IMR-90 (cell line): ENCODE measurements around the gene PKD2L1. TPM values are rescaled to one million over a fixed set of nuclear protein-coding genes. Genes with fewer than 3 reads are reported as not detected.

Source experiments
- ATAC-seq: fragments of 200-7000 bp; cut with Tn5 transposase; 2 replicates; pipeline ENCODE4 v1.9.1; 2020; ENCODE audit warnings: low read depth, mild to moderate bottlenecking, moderate library complexity
- BruUV-seq: library from RNA; stranded (reverse); fragments of 400-500 nt; replicated peaks from 2 replicates; lab custom pipeline; 2021; lab: Mats Ljungman, UMichigan
- CTCF ChIA-PET: fragments of 300-600 bp; formaldehyde crosslinking; extraction: SDS; loops from one replicate; lab custom pipeline; 2021; ENCODE audit warnings: antibody characterized with exemption; lab: Yijun Ruan, JAX
- POLR2A ChIA-PET: fragments of 300-600 bp; sonication (Branson Sonifier 250); formaldehyde crosslinking; loops from one replicate; lab custom pipeline; 2022; ENCODE audit warnings: antibody characterized with exemption; ENCODE audit not compliant: unreplicated experiment; lab: Charles Lee
- DNase-seq: peaks from one replicate; pipeline ENCODE4 v3.0.0; 2013
- H2AFZ ChIP-seq: replicated peaks from 2 replicates; pipeline ENCODE3; 2013; ENCODE audit warnings: low read length, mild to moderate bottlenecking; ENCODE audit not compliant: poor library complexity
- H2AK5ac ChIP-seq: 2 replicates; pipeline ENCODE4 v1.6.1; 2013; ENCODE audit warnings: low read depth, low read length, inconsistent platforms
- H2AK9ac ChIP-seq: replicated peaks from 2 replicates; pipeline ENCODE3; 2013; ENCODE audit warnings: mild to moderate bottlenecking, low read depth, low read length, moderate library complexity; ENCODE audit not compliant: poor library complexity
- H2BK120ac ChIP-seq: 2 replicates; pipeline ENCODE4 v1.6.1; 2013; ENCODE audit warnings: low read depth, low read length, inconsistent platforms
- H2BK15ac ChIP-seq: 3 replicates; pipeline ENCODE4 v1.6.1; 2013; ENCODE audit warnings: low read depth, low read length, inconsistent platforms
- H2BK20ac ChIP-seq: 2 replicates; pipeline ENCODE4 v1.6.1; 2013; ENCODE audit warnings: low read depth, mild to moderate bottlenecking, inconsistent platforms, low read length, moderate library complexity
- H2BK5ac ChIP-seq: 2 replicates; pipeline ENCODE4 v1.6.1; 2013; ENCODE audit warnings: mild to moderate bottlenecking, low read depth, low read length, inconsistent platforms; ENCODE audit not compliant: poor library complexity, severe bottlenecking
- H3K14ac ChIP-seq: replicated peaks from 2 replicates; pipeline ENCODE4 v1.6.1; 2013; ENCODE audit warnings: low read depth, low read length, inconsistent platforms
- H3K18ac ChIP-seq: 2 replicates; pipeline ENCODE4 v1.6.1; 2013; ENCODE audit warnings: low read depth, low read length, control low read depth
- H3K23ac ChIP-seq: 2 replicates; pipeline ENCODE4 v1.6.1; 2013; ENCODE audit warnings: low read depth, low read length, inconsistent platforms
- H3K27ac ChIP-seq: 2 replicates; pipeline ENCODE4 v1.5.1; 2013; ENCODE audit warnings: mild to moderate bottlenecking, control low read depth, low read length; ENCODE audit not compliant: insufficient read depth
- H3K27me3 ChIP-seq: 2 replicates; pipeline ENCODE4 v1.6.1; 2013; ENCODE audit warnings: low read length; ENCODE audit not compliant: control insufficient read depth, insufficient read depth
- H3K36me3 ChIP-seq: 2 replicates; pipeline ENCODE4 v1.6.1; 2013; ENCODE audit warnings: low read length, mixed read lengths; ENCODE audit not compliant: control insufficient read depth, insufficient read depth
- H3K4ac ChIP-seq: 2 replicates; pipeline ENCODE4 v1.6.1; 2013; ENCODE audit warnings: low read depth, low read length, inconsistent platforms
- H3K4me1 ChIP-seq: 2 replicates; pipeline ENCODE4 v1.6.1; 2013; ENCODE audit warnings: low read length, mixed read lengths; ENCODE audit not compliant: control insufficient read depth, insufficient read depth
- H3K4me2 ChIP-seq: 2 replicates; pipeline ENCODE4 v1.6.1; 2013; ENCODE audit warnings: low read depth, mild to moderate bottlenecking, control low read depth, low read length, moderate library complexity
- H3K4me3 ChIP-seq: 2 replicates; pipeline ENCODE4 v1.5.1; 2013; ENCODE audit warnings: low read depth, mild to moderate bottlenecking, control low read depth, low read length, moderate library complexity; ENCODE audit not compliant: insufficient read depth
- H3K56ac ChIP-seq: 2 replicates; pipeline ENCODE4 v1.6.1; 2013; ENCODE audit warnings: low read length, inconsistent platforms; ENCODE audit not compliant: insufficient read depth; ENCODE audit errors: extremely low read depth
- H3K79me1 ChIP-seq, 2 experiments: 2 replicates each; pipeline ENCODE4 v1.6.1; 2013; ENCODE audit warnings: low read length in 2 of 2, inconsistent platforms in 1 of 2, low read depth in 1 of 2
- H3K9ac ChIP-seq: 2 replicates; pipeline ENCODE4 v1.6.1; 2013; ENCODE audit warnings: low read depth, low read length, control low read depth
- H3K9me1 ChIP-seq: 2 replicates; pipeline ENCODE4 v1.6.1; 2013; ENCODE audit warnings: low read length, inconsistent platforms; ENCODE audit not compliant: insufficient read depth
- H3K9me3 ChIP-seq: 2 replicates; pipeline ENCODE4 v1.6.1; 2013; ENCODE audit warnings: low read length; ENCODE audit not compliant: control insufficient read depth, insufficient read depth
- H4K20me1 ChIP-seq: 2 replicates; pipeline ENCODE4 v1.6.1; 2013; ENCODE audit warnings: low read length, inconsistent platforms; ENCODE audit not compliant: insufficient read depth
- H4K5ac ChIP-seq: 2 replicates; pipeline ENCODE4 v1.6.1; 2013; ENCODE audit warnings: mild to moderate bottlenecking, low read depth, low read length, control low read depth
- H4K8ac ChIP-seq, 2 experiments: 2 replicates each; pipeline ENCODE4 v1.6.1; 2013; ENCODE audit warnings: low read depth in 2 of 2, low read length in 2 of 2, control low read depth in 1 of 2, inconsistent platforms in 1 of 2
- H4K91ac ChIP-seq: 2 replicates; pipeline ENCODE4 v1.6.1; 2013; ENCODE audit warnings: low read depth, low read length, inconsistent platforms; ENCODE audit not compliant: insufficient read depth
- POLR2A ChIP-seq: IDR thresholded peaks from 2 replicates; pipeline ENCODE4 v1.6.1; 2012; ENCODE audit warnings: mild to moderate bottlenecking, low read depth, low read length
- WGBS, 2 experiments: methylation state at CpG; one replicate each; pipeline versions ENCODE4 v1.1.5 to v1.1.7; 2013; ENCODE audit warnings: missing lambda C conversion rate in 2 of 2; ENCODE audit not compliant: insufficient read length in 1 of 2; ENCODE audit errors: extremely low coverage in 2 of 2; 5-methylcytosine and 5-hydroxymethylcytosine counted together
- dilution Hi-C: fragments of 300-500 bp; cut with HindIII; formaldehyde crosslinking; loops from one replicate; pipeline ENCODE4 v1.14.3; 2018; ENCODE audit warnings: low sequenced_read_pairs; ENCODE audit not compliant: unreplicated experiment
- in situ Hi-C: fragments of 300-500 bp; cut with MboI; formaldehyde crosslinking; loops from 3 replicates; pipeline ENCODE4 v1.14.3; 2019; ENCODE audit warnings: low sequenced_read_pairs, inconsistent platforms, mixed read lengths
- intact Hi-C: fragments of 100-400 bp; cut with micrococcal nuclease; formaldehyde crosslinking; loops from 2 replicates; pipeline ENCODE4 v1.10.0; 2022
- polyA plus RNA-seq, 3 experiments: library from polyadenylated mRNA; depleted of rRNA; stranded (reverse); fragments of >200 nt; gene quantifications; 2 replicates each; pipeline ENCODE4 v1.2.3, GENCODE V29; 2012; ENCODE audit warnings: low replicate concordance in 1 of 3
- total RNA-seq: library from RNA; depleted of rRNA; stranded (reverse); fragments of >200 nt; gene quantifications from 2 replicates; pipeline ENCODE4 v1.2.3, GENCODE V29; 2012
- TF ChIP-seq, protein P1 (sequence below): conservative IDR thresholded peaks from 2 replicates; pipeline ENCODE4 v1.5.1; 2012; ENCODE audit warnings: mild to moderate bottlenecking, low read depth, low read length, improper control_type of control experiment

PKD2L1 gene
- total and polyA plus RNA-seq, 2 of the 4 experiments (the other 2 are of a cell fraction): not detected

DNA sequence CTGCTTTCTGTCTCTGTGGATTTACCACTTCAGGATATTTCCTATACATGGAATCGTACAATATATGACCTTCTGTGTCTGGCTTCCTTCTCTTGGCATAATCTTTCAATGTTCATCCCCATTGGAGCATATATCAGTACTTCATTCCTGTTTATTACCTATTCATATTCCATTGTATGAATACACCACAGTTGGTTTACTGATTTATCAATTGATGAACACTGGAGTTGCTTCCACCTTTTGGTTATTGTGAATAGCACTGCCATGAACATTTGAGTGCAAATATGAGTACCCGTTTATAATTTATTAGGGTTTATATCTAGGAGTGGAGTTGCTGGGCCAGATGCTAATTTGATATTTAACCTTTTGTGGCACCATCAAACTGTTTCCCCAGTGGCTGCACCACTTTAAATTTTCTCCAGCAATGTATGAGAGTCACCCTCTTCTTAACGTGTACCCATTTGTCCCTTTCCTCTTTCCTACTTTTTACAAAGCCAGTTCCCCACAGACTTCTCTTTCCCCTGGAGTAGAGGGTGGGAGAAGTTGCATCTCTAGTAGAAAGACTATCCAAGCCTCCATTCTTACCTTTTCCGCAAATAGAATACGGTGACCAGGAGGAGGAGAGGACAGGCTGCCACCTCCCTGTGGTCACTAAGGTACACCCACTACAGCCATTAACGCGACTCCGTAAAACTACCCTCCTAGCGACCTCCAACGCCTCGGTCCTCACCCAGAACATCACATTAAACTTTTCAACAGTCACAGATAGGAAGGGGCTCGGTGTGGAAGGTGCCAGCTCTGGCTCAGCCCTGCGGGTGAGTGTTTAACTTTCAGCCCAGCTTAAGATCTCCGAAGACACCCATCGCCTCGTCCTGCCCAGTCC lies 42.6 kb upstream of the PKD2L1 start:
- Histone ChIP-seq H2BK5ac (peak overlapping the region; percentile 96), H4K8ac (peak overlapping the region; percentile 77 to 99), H3K9ac (peak overlapping the region; percentile 84), H3K79me1 (peaks cover 0 to 26% of the 10 kb centered on the region in 2 experiments; a peak in 2 of 4 replicates), H3K36me3 (no peaks in the 10 kb centered on the region), H2AK9ac (peak overlapping the region; percentile 89), H2BK20ac (peak overlapping the region; percentile 94), H2BK15ac (peak overlapping the region; percentile 99; the same call in 2 of the 3 replicates), H3K27me3 (no peaks in the 10 kb centered on the region), H2AK5ac (peak overlapping the region; percentile 72; the same call in 1 of the 2 replicates), H3K4me2 (peak overlapping the region; percentile 91), H3K27ac (peak overlapping the region; percentile 94), H3K4me3 (peak overlapping the region; percentile 35), H4K5ac (peak overlapping the region; percentile 98), H3K4me1 (peaks cover 19% of the 10 kb centered on the region), H3K4ac (peak overlapping the region; percentile 99), H4K91ac (peak overlapping the region; percentile 97), H2AFZ (peak overlapping the region; percentile 95), H3K18ac (peak overlapping the region; percentile 98), H4K20me1 (0 out of 2 replicates have a peak, but pooled peaks cover 3% of the 10 kb centered on the region), H3K9me1 (peaks cover 13% of the 10 kb centered on the region; the same call in 1 of the 2 replicates), H2BK120ac (peak overlapping the region; percentile 94), H3K9me3 (no peaks in the 10 kb centered on the region), H3K23ac (peak overlapping the region; percentile 96), H3K56ac (peak overlapping the region; percentile 99), H3K14ac (peak overlapping the region; percentile 98)
- ChIA-PET CTCF (interaction anchor here (0.6 to 1.3 kb wide), 3 partner anchors 16 to 327 kb away, joined by 3 read pairs; partner anchors contain the start of gene HIF1AN), POLR2A (interaction anchor here (0.6 to 1.3 kb wide), 4 partner anchors 24 to 77 kb away, joined by 3 to 4 read pairs (median 3); partner anchors contain the start of gene SCD)
- TF ChIP-seq, protein P1, sequence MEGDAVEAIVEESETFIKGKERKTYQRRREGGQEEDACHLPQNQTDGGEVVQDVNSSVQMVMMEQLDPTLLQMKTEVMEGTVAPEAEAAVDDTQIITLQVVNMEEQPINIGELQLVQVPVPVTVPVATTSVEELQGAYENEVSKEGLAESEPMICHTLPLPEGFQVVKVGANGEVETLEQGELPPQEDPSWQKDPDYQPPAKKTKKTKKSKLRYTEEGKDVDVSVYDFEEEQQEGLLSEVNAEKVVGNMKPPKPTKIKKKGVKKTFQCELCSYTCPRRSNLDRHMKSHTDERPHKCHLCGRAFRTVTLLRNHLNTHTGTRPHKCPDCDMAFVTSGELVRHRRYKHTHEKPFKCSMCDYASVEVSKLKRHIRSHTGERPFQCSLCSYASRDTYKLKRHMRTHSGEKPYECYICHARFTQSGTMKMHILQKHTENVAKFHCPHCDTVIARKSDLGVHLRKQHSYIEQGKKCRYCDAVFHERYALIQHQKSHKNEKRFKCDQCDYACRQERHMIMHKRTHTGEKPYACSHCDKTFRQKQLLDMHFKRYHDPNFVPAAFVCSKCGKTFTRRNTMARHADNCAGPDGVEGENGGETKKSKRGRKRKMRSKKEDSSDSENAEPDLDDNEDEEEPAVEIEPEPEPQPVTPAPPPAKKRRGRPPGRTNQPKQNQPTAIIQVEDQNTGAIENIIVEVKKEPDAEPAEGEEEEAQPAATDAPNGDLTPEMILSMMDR: no peak
- peak; percentile 82 for TF ChIP-seq POLR2A
- 33% methylated on average over 3 of the region's 16 CpGs; no CpG with 5 or more reads in 1 of the 2 experiments for WGBS, 2 experiments
- DNase-seq (no peak), ATAC-seq (no peak)
- dilution Hi-C loops (no loop called here), intact Hi-C loops (loop anchor here (2.0 kb wide), 1 partner anchor 26 kb away; the partner anchor contains the start of gene SCD), in situ Hi-C loops (no loop called here)
- BruUV-seq: no TSS peak
